Activated CD8-positive, alpha-beta memory T cell treated with anti-CD3 and anti-CD28 coated beads, Interleukin-2, amount 10 ng/mL, durations not matched to agents 7 days and 5 days (primary cell): Measurements from ENCODE around the gene USP34. TPM values are rescaled to one million over a fixed set of nuclear protein-coding genes. Genes with fewer than 3 reads are reported as not detected.

Source experiments
- ATAC-seq: fragments of 150-1000 bp; cut with Tn5 transposase; one replicate; pipeline ENCODE4 v1.10.0; 2021; ENCODE audit warnings: moderate library complexity
- CTCF ChIA-PET: fragments of 350-600 bp; sonication (Branson Sonifier 250); formaldehyde crosslinking; loops from one replicate; lab custom pipeline; 2021; ENCODE audit warnings: antibody characterized with exemption; lab: Charles Lee
- DNase-seq: peaks from one replicate; pipeline ENCODE4 v3.0.0-alpha.2; 2020
- H3K27ac Mint-ChIP-seq: one replicate; pipeline ENCODE4 v1.8.0; 2021; ENCODE audit warnings: mild to moderate bottlenecking, mixed read lengths
- H3K27me3 Mint-ChIP-seq: one replicate; pipeline ENCODE4 v1.8.0; 2021; ENCODE audit warnings: mixed read lengths
- H3K36me3 Mint-ChIP-seq: one replicate; pipeline ENCODE4 v1.8.0; 2021; ENCODE audit warnings: mild to moderate bottlenecking, mixed read lengths
- H3K4me1 Mint-ChIP-seq: one replicate; pipeline ENCODE4 v1.8.0; 2021; ENCODE audit warnings: mixed read lengths
- H3K4me3 Mint-ChIP-seq: one replicate; pipeline ENCODE4 v1.8.0; 2021; ENCODE audit warnings: mild to moderate bottlenecking, moderate library complexity, mixed read lengths
- H3K9me3 Mint-ChIP-seq: one replicate; pipeline ENCODE4 v1.8.0; 2022; ENCODE audit warnings: low read depth, mixed read lengths
- total RNA-seq, 2 experiments: library from RNA; stranded (reverse); gene quantifications; one replicate each; pipeline ENCODE4 v1.2.3, GENCODE V29; 2021

The USP34 gene
- total RNA-seq, 2 experiments from 2014 or later: 70.3 to 93.7 TPM

DNA sequence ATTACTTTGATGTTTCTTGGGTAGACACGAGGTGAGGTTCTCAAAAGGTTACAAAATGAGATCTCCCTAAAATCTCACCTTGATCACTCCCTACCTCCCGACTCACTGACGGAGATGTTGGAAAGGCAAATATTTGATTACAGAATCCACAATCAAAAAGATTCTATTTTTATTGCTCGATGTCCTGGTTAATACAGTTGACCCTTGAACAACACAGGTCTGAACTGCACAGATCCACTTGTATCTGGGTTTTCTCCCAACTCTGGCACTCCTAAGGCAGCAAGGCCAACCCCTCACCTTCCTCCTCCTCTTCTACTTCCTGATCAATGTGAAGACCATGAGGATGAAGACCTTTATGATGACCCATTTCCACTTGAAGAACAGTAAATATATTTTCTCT, 183.6 kb downstream of the USP34 start:
- ATAC-seq (no peak), DNase-seq (no peak)
- Mint-ChIP-seq H3K4me3 (no peak overlapping the region), H3K9me3 (no peaks in the 10 kb centered on the region), H3K27me3 (no peaks in the 10 kb centered on the region), H3K36me3 (peaks cover 30% of the 10 kb centered on the region), H3K27ac (no peak overlapping the region), H3K4me1 (peaks cover 15% of the 10 kb centered on the region)
- CTCF ChIA-PET: no interaction called here

GRCh38 chr2:61283443-61284160, 187.3 kb downstream of the USP34 start:
- Mint-ChIP-seq H3K27ac (no peak overlapping the region), H3K36me3 (peaks cover 19% of the 10 kb centered on the region), H3K4me3 (no peak overlapping the region), H3K4me1 (peaks cover 2% of the 10 kb centered on the region), H3K27me3 (no peaks in the 10 kb centered on the region), H3K9me3 (no peaks in the 10 kb centered on the region)
- ATAC-seq: no peak
- no peak for DNase-seq
- CTCF ChIA-PET: no interaction called here

GRCh38 chr2:61282104-61282590, 188.7 kb downstream of the USP34 start:
- Mint-ChIP-seq H3K27ac (no peak overlapping the region), H3K27me3 (no peaks in the 10 kb centered on the region), H3K9me3 (no peaks in the 10 kb centered on the region), H3K4me3 (no peak overlapping the region), H3K36me3 (peaks cover 28% of the 10 kb centered on the region), H3K4me1 (peaks cover 2% of the 10 kb centered on the region)
- DNase-seq: no peak
- CTCF ChIA-PET: interaction anchor here (0.8 kb wide), 1 partner anchor 81 kb away, joined by 3 read pairs; no protein-coding TSS in a partner anchor
- ATAC-seq: no peak

DNA sequence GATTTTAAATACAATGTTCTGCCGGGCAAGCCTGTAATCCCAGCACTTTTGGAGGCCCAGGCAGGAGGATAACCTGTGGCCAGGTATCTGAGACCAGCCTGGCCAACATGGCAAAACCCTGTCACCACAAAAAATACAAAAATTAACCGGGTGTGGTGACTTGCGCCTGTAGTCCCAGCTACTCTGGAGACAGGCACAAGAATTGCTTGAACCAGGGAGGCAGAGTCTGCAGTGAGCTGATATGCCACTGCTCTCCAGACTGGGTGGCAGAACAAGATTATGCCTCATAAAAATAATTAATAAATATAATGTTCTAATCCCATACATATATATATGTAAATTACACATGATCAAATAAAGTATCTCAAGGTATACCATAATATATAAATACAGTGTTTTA, 189.6 kb downstream of the USP34 start:
- Mint-ChIP-seq H3K36me3 (peaks cover 31% of the 10 kb centered on the region), H3K4me1 (peaks cover 2% of the 10 kb centered on the region), H3K9me3 (no peaks in the 10 kb centered on the region), H3K4me3 (no peak overlapping the region), H3K27ac (no peak overlapping the region), H3K27me3 (no peaks in the 10 kb centered on the region)
- no peak for ATAC-seq
- CTCF ChIA-PET: no interaction called here
- DNase-seq: no peak

GRCh38 chr2:61277756-61278155, 193.1 kb downstream of the USP34 start:
- no peak for ATAC-seq
- no peak for DNase-seq
- Mint-ChIP-seq H3K4me1 (no peaks in the 10 kb centered on the region), H3K27ac (no peak overlapping the region), H3K4me3 (no peak overlapping the region), H3K9me3 (no peaks in the 10 kb centered on the region), H3K27me3 (no peaks in the 10 kb centered on the region), H3K36me3 (peaks cover 34% of the 10 kb centered on the region)
- CTCF ChIA-PET: no interaction called here

DNA sequence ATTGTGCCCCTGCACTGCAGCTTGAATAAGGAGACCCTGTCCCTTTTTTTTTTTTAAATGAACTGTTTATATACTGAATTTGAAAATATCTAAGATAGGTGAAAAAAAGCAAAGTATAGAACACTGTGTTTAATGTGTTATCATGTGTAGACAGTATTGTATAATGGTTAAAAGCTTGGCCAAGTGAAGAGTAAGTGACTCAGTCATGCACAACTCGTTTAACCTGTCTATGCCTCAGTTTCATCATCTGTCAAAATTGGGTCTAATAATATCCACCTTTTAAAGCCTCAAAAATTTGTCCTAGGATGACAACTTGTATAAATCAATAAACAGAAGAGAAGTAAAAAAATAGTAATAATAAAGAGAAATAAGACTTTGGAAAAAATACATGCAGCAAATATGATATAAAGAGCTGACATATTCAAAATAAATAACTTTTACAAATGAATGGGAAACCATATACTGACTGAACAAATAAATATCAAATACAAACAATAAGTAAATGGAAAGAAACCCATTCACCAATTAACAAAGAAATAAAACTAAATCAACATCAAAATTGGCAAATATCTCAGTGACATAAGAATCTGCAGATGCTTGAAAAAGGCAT, 195.2 kb downstream of the USP34 start:
- no peak overlapping the region for H3K4me3 Mint-ChIP-seq
- CTCF ChIA-PET: interaction anchor here (0.6 to 1.5 kb wide), 2 partner anchors 38 to 137 kb away, joined by 3 read pairs; no protein-coding TSS in a partner anchor
- ATAC-seq: no peak
- no peak overlapping the region for H3K27ac Mint-ChIP-seq
- no peaks in the 10 kb centered on the region for H3K9me3 Mint-ChIP-seq
- H3K4me1 Mint-ChIP-seq: no peaks in the 10 kb centered on the region
- H3K27me3 Mint-ChIP-seq: no peaks in the 10 kb centered on the region
- H3K36me3 Mint-ChIP-seq: peaks cover 39% of the 10 kb centered on the region
- DNase-seq: no peak

GRCh38 chr2:61272421-61273070, 198.3 kb downstream of the USP34 start:
- H3K27ac Mint-ChIP-seq: no peak overlapping the region
- CTCF ChIA-PET: no interaction called here
- no peaks in the 10 kb centered on the region for H3K4me1 Mint-ChIP-seq
- ATAC-seq: no peak
- no peak overlapping the region for H3K4me3 Mint-ChIP-seq
- H3K9me3 Mint-ChIP-seq: no peaks in the 10 kb centered on the region
- no peak for DNase-seq
- no peaks in the 10 kb centered on the region for H3K27me3 Mint-ChIP-seq
- H3K36me3 Mint-ChIP-seq: peaks cover 38% of the 10 kb centered on the region

DNA sequence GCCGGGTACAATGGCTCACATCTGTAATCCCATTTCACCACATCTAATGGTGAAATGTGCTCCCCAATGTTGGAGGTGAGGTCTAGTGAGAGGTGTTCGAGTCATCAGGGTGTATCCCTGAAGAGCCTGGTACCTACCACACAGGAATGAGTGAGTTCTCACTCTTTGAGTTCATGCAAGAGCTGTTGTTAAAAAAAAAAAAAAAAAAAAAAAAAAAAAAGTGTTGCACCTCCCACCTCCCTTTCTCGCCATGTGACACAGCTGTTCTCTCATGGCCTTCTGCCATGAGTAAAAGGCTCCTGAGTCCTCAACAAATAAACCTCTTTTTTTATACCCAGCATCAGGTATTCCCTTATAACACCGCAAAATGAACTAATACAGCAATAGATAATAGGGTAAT, 202.6 kb downstream of the USP34 start:
- Mint-ChIP-seq H3K27me3 (no peaks in the 10 kb centered on the region), H3K27ac (no peak overlapping the region), H3K36me3 (peaks cover 40% of the 10 kb centered on the region), H3K4me1 (peaks cover 5% of the 10 kb centered on the region), H3K9me3 (no peaks in the 10 kb centered on the region), H3K4me3 (no peak overlapping the region)
- no peak for DNase-seq
- no peak for ATAC-seq
- CTCF ChIA-PET: no interaction called here

DNA sequence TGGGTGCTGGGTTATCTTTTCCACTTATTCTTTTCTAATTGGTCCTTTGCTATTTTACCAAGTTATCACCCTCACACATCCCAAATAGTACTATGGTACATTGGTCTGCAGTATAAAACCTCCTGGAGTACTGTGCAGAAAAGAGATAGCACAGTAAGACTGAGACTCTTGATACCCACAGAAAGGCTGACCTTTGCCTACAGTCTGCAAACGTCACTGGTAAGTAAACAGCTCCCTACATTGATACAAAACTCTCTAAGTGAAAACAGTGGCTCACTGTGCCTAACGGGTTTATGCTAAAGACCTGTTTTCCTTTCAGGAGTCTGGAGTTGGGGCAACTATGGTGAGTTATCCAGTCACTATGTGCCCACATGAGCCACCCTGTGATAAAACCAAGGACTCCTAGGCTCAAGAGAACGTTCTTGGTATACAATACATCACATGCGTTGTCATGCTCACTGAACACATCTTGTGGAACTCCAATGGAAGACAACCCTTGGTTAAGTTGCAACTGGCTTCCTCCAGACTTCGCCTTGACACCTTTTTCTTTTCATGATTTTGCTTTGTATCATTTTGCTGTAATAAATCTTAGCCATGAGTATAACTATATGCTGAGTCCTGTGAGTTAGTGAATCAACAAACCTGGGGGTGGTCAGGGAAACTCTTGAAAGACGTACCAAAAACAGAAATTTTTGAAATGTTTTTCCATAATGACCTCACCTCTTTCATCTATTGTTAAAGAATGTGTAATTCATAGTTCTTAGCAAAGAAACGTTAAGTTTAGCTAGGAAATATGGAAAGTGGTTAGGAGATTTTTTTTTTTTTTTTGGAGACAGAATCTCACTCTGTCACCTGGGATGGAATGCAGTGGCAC, 204.0 kb downstream of the USP34 start:
- Mint-ChIP-seq H3K4me1 (peaks cover 5% of the 10 kb centered on the region), H3K27me3 (no peaks in the 10 kb centered on the region), H3K9me3 (no peaks in the 10 kb centered on the region), H3K27ac (no peak overlapping the region), H3K4me3 (no peak overlapping the region), H3K36me3 (peaks cover 45% of the 10 kb centered on the region)
- DNase-seq (no peak), ATAC-seq (no peak)
- CTCF ChIA-PET: no interaction called here

GRCh38 chr2:61263830-61264229, 207.1 kb downstream of the USP34 start:
- CTCF ChIA-PET: no interaction called here
- Mint-ChIP-seq H3K36me3 (peaks cover 42% of the 10 kb centered on the region), H3K4me1 (peaks cover 5% of the 10 kb centered on the region), H3K27me3 (no peaks in the 10 kb centered on the region), H3K9me3 (no peaks in the 10 kb centered on the region), H3K4me3 (no peak overlapping the region), H3K27ac (no peak overlapping the region)
- ATAC-seq (no peak), DNase-seq (no peak)

DNA sequence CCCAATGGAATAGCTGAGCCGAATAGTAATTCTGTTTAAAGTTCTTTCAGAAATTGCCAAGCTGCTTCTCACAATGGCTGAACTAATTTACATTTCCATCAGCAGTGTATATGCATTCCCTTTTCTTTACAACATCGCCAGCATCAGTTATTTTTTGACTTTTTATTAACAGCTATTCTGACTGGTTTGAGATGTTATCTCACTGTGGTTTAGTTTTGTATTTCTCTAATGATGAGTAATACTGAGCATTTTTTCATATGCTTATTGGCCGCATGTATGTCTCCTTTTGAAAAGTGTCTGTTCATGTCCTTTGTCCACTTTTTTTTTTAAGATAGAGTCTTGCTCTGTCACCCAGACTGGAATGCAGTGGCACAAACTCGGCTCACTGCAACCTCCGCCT, 208.2 kb downstream of the USP34 start:
- H3K36me3 Mint-ChIP-seq: peaks cover 47% of the 10 kb centered on the region
- H3K4me1 Mint-ChIP-seq: peaks cover 5% of the 10 kb centered on the region
- H3K9me3 Mint-ChIP-seq: no peaks in the 10 kb centered on the region
- CTCF ChIA-PET: interaction anchor here (1.1 kb wide), 1 partner anchor 233 kb away, joined by 3 read pairs; no protein-coding TSS in a partner anchor
- no peaks in the 10 kb centered on the region for H3K27me3 Mint-ChIP-seq
- ATAC-seq (no peak), DNase-seq (no peak)
- no peak overlapping the region for H3K4me3 Mint-ChIP-seq
- H3K27ac Mint-ChIP-seq: no peak overlapping the region

- ATAC-seq (no peak), DNase-seq (no peak)
- Mint-ChIP-seq H3K27me3 (no peaks in the 10 kb centered on the region), H3K9me3 (no peaks in the 10 kb centered on the region), H3K27ac (no peak overlapping the region), H3K36me3 (peaks cover 43% of the 10 kb centered on the region), H3K4me1 (peaks cover 3% of the 10 kb centered on the region), H3K4me3 (no peak overlapping the region)
- CTCF ChIA-PET: no interaction called here
Observed at GRCh38 chr2:61257446-61257845, 213.4 kb downstream of the USP34 start.
